A549 (cell line): ENCODE data around the gene ITPKB.

Experiments used
- CTCF ChIP-seq: fragments of >200 bp; sonication (Bioruptor Twin); formaldehyde crosslinking; IDR thresholded peaks from 3 replicates; pipeline ENCODE4 v1.5.1; 2016
- EHMT2 ChIP-seq: fragments of 200-600 bp; sonication (generic); IDR thresholded peaks from 2 replicates; pipeline ENCODE4 v1.6.1; 2016; ENCODE audit warnings: antibody characterized with exemption, low read depth, mild to moderate bottlenecking, moderate library complexity
- EP300 ChIP-seq, 2 experiments: fragments of >200 bp; sonication (Bioruptor Twin); formaldehyde crosslinking; IDR thresholded peaks; 2 replicates in 1 of 2; 3 replicates in 1 of 2; pipeline ENCODE4 v1.6.1; 2016 to 2017
- KDM1A ChIP-seq: fragments of 200-600 bp; sonication (generic); IDR thresholded peaks from 2 replicates; pipeline ENCODE4 v1.6.1; 2016; ENCODE audit warnings: low read depth, mild to moderate bottlenecking
- MAFK ChIP-seq: fragments of 450-650 bp; IDR thresholded peaks from 2 replicates; pipeline ENCODE4 v1.6.1; 2014; ENCODE audit not compliant: partially characterized antibody
- MAX ChIP-seq: IDR thresholded peaks from 2 replicates; pipeline ENCODE4 v1.6.1; 2012
- MYC ChIP-seq: IDR thresholded peaks from 2 replicates; pipeline ENCODE4 v1.6.1; 2012; ENCODE audit warnings: mild to moderate bottlenecking, inconsistent platforms, low read length, improper control_type of control experiment, borderline replicate concordance
- NR3C1 ChIP-seq: fragments of >200 bp; sonication (Bioruptor Twin); formaldehyde crosslinking; IDR thresholded peaks from 3 replicates; pipeline ENCODE4 v1.6.1; 2017
- POLR2A ChIP-seq: IDR thresholded peaks from 2 replicates; pipeline ENCODE4 v1.6.1; 2012; ENCODE audit warnings: mild to moderate bottlenecking, low read length
- POLR2AphosphoS2 ChIP-seq: conservative IDR thresholded peaks from 2 replicates; pipeline ENCODE4 v1.6.1; 2012; ENCODE audit warnings: low read length, improper control_type of control experiment, inconsistent platforms
- REST ChIP-seq: fragments of 200-600 bp; sonication (generic); IDR thresholded peaks from 2 replicates; pipeline ENCODE4 v1.6.1; 2016; ENCODE audit warnings: antibody characterized with exemption, mild to moderate bottlenecking, moderate library complexity
- RFX5 ChIP-seq: fragments of 450-650 bp; IDR thresholded peaks from 2 replicates; pipeline ENCODE4 v1.7.1; 2014; ENCODE audit warnings: antibody characterized with exemption, mild to moderate bottlenecking, moderate library complexity
- ZFP36 ChIP-seq: fragments of 450-650 bp; IDR thresholded peaks from 2 replicates; pipeline ENCODE4 v1.6.1; 2014; ENCODE audit warnings: borderline replicate concordance; ENCODE audit not compliant: partially characterized antibody

- no peak for TF ChIP-seq MYC
- no peak for TF ChIP-seq MAX
- no peak for TF ChIP-seq CTCF
- TF ChIP-seq EP300 (IDR thresholded peaks at IDR 0.05): no peak
- TF ChIP-seq KDM1A: no peak
- TF ChIP-seq POLR2A: no peak
- TF ChIP-seq RFX5: no peak
- no peak for TF ChIP-seq MAFK
- no peak for TF ChIP-seq NR3C1
- TF ChIP-seq POLR2AphosphoS2: no peak
- no peak for TF ChIP-seq EHMT2
- TF ChIP-seq REST: no peak
- TF ChIP-seq ZFP36: no peak
Measured at GRCh38 chr1:226633541-226634165, 105.4 kb downstream of the ITPKB start.
